HEK293T (cell line): Measurements from ENCODE around the gene ALKBH4.

Source experiments
- HDGF ChIP-seq: fragments of 450-650 bp; IDR thresholded peaks from 2 replicates; pipeline ENCODE4 v1.6.1; 2017; ENCODE audit warnings: antibody characterized with exemption, borderline replicate concordance
- L3MBTL2 ChIP-seq: fragments of 450-650 bp; conservative IDR thresholded peaks from 2 replicates; pipeline ENCODE4 v1.6.1; 2016; ENCODE audit warnings: mild to moderate bottlenecking
- PKNOX1 ChIP-seq: fragments of 450-650 bp; IDR thresholded peaks from 2 replicates; pipeline ENCODE4 v1.6.1; 2016

GRCh38 chr7:102421706-102422240 lies 42.9 kb downstream of the ALKBH4 start:
- TF ChIP-seq L3MBTL2 (no peak), PKNOX1 (no peak), HDGF (no peak)
